Measurements from ENCODE around the gene C1orf159. TPM values are rescaled to one million over a fixed set of nuclear protein-coding genes. Genes with fewer than 3 reads are reported as not detected.
"Not testable (repeated sequence)": the region's sequence is repeated elsewhere in the genome, so short reads cannot be mapped to it uniquely, and the experiment has no call there.

Gene C1orf159
- total and polyA plus RNA-seq, 4 donors, result 3.9 to 7.0 (median 4.7) TPM

DNA sequence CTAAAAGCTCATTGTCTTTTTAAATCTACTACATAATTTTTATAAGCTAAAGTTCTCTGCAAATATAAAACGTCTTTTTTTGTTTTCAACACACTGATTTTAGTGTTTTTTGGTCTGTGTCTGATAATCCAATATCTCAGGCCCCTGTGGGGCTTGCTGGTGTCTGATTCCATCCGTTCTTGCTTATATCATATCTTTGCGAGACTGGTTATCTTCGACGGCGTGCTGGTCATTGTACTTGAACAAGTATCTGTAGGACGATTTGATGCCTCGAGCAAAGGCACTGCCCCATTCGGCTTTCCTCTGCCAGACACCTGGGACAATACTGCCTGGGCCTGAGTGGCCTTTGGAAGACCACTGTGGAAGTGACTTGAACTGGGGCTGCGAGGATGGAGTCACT lies 39.4 kb upstream of the C1orf159 start:
- Histone ChIP-seq H3K9ac (ENCODE audit: low read depth in 1 of 2, low read length in 2 of 2) (no peak overlapping the region), H3K27me3 (ENCODE audit: control insufficient read depth in 4 of 4, insufficient read depth in 4 of 4, low read length in 3 of 4) (peaks cover 0 to 2% (median 0%) of the 10 kb centered on the region in 4 donors), H3K4me3 (ENCODE audit: low read depth in 1 of 3, low read length in 3 of 3) (no peak overlapping the region), H3K4me1 (ENCODE audit: control insufficient read depth in 4 of 4, insufficient read depth in 4 of 4, low read length in 3 of 4) (peaks cover 4 to 13% (median 7%) of the 10 kb centered on the region in 4 donors), H3K36me3 (ENCODE audit: control insufficient read depth in 4 of 4, insufficient read depth in 3 of 4, low read depth in 1 of 4, low read length in 3 of 4) (no peaks in the 10 kb centered on the region), H3K27ac (ENCODE audit: low read depth in 1 of 2, low read length in 2 of 2) (no peak overlapping the region), H3K9me3 (ENCODE audit: control insufficient read depth in 4 of 4, low read length in 3 of 4) (no peaks in the 10 kb centered on the region)
- no peak for TF ChIP-seq REST (IDR thresholded peaks at IDR 0.05)
- TF ChIP-seq JUND (IDR thresholded peaks at IDR 0.05), result no peak
- no peak for TF ChIP-seq HNF4A (conservative IDR thresholded peaks at IDR 0.05)
- TF ChIP-seq FOXA1 (IDR thresholded peaks at IDR 0.05), result no peak
- no peak for TF ChIP-seq RXRA (IDR thresholded peaks at IDR 0.05)
- no peak for TF ChIP-seq TAF1 (conservative IDR thresholded peaks at IDR 0.05)
- no peak for TF ChIP-seq RAD21 (IDR thresholded peaks at IDR 0.05)
- TF ChIP-seq NR2F2 (IDR thresholded peaks at IDR 0.05), result no peak
- no peak for TF ChIP-seq YY1 (IDR thresholded peaks at IDR 0.05)
- TF ChIP-seq MAX (IDR thresholded peaks at IDR 0.05), result no peak
- TF ChIP-seq, protein P1, sequence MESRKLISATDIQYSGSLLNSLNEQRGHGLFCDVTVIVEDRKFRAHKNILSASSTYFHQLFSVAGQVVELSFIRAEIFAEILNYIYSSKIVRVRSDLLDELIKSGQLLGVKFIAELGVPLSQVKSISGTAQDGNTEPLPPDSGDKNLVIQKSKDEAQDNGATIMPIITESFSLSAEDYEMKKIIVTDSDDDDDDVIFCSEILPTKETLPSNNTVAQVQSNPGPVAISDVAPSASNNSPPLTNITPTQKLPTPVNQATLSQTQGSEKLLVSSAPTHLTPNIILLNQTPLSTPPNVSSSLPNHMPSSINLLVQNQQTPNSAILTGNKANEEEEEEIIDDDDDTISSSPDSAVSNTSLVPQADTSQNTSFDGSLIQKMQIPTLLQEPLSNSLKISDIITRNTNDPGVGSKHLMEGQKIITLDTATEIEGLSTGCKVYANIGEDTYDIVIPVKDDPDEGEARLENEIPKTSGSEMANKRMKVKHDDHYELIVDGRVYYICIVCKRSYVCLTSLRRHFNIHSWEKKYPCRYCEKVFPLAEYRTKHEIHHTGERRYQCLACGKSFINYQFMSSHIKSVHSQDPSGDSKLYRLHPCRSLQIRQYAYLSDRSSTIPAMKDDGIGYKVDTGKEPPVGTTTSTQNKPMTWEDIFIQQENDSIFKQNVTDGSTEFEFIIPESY (IDR thresholded peaks at IDR 0.05), result no peak
- 83% methylated on average over 10 of the region's 10 CpGs for WGBS
- DNase-seq (ENCODE audit: low spot score), result no peak

DNA sequence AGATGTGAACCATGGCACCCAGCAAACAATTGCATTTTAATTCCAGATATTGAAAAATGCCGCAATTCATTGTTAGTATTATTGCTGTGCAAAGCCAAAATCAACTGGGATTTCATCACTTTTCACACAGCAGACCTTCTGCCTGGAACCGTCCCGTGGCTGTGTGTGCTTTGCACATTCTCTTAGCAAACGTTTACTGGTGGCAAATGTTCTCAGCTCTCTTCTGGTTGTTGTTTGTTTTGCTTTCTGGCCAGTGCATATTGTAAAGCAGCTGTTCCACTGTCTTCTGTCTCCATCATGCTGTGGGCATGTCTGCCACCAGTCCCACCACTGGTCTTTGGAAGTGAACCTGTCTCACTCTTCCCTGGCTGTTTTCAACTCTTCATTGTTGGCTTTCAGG lies 38.0 kb upstream of the C1orf159 start:
- H3K27ac ChIP-seq (ENCODE audit: low read depth in 1 of 2, low read length in 2 of 2), result no peak overlapping the region
- H3K27me3 ChIP-seq (ENCODE audit: control insufficient read depth in 4 of 4, insufficient read depth in 4 of 4, low read length in 3 of 4), result no peaks in the 10 kb centered on the region
- no peak for DNase-seq (ENCODE audit: low spot score)
- H3K36me3 ChIP-seq (ENCODE audit: control insufficient read depth in 4 of 4, insufficient read depth in 3 of 4, low read depth in 1 of 4, low read length in 3 of 4), result no peaks in the 10 kb centered on the region
- 28% methylated on average over 4 of the region's 4 CpGs for WGBS
- TF ChIP-seq RXRA (IDR thresholded peaks at IDR 0.05), result peak; percentile 36 to 72
- no peak for TF ChIP-seq REST (IDR thresholded peaks at IDR 0.05)
- TF ChIP-seq RAD21 (IDR thresholded peaks at IDR 0.05), result peak in 1 of 2 donors; percentile 56
- peak; percentile 66 for TF ChIP-seq FOXA1 (IDR thresholded peaks at IDR 0.05)
- no peak for TF ChIP-seq EGR1 (IDR thresholded peaks at IDR 0.05; ENCODE audit: low read depth in 2 of 2)
- no peak for TF ChIP-seq HNF4G (IDR thresholded peaks at IDR 0.05)
- TF ChIP-seq SP1 (IDR thresholded peaks at IDR 0.05), result peak; percentile 67
- peak; percentile 71 for TF ChIP-seq FOXA2 (IDR thresholded peaks at IDR 0.05)
- peak; percentile 66 for TF ChIP-seq YY1 (IDR thresholded peaks at IDR 0.05)
- peak; percentile 31 to 63 for TF ChIP-seq HNF4A (conservative IDR thresholded peaks at IDR 0.05)
- TF ChIP-seq JUND (IDR thresholded peaks at IDR 0.05), result peak in 1 of 2 donors; percentile 12
- TF ChIP-seq GABPA (IDR thresholded peaks at IDR 0.05 in 1 of 2, conservative IDR thresholded peaks at IDR 0.05 in 1 of 2), result peak in 1 of 2 donors; percentile 49
- H3K4me3 ChIP-seq (ENCODE audit: low read depth in 1 of 3, low read length in 3 of 3), result no peak overlapping the region
- H3K9ac ChIP-seq (ENCODE audit: low read depth in 1 of 2, low read length in 2 of 2), result no peak overlapping the region
- peaks cover 4 to 13% (median 7%) of the 10 kb centered on the region in 4 donors for H3K4me1 ChIP-seq (ENCODE audit: control insufficient read depth in 4 of 4, insufficient read depth in 4 of 4, low read length in 3 of 4)
- no peaks in the 10 kb centered on the region for H3K9me3 ChIP-seq (ENCODE audit: control insufficient read depth in 4 of 4, low read length in 3 of 4)

- H3K9me3 ChIP-seq (ENCODE audit: control insufficient read depth in 4 of 4, low read length in 3 of 4); DNase-seq (ENCODE audit: low spot score); H3K4me3 ChIP-seq (ENCODE audit: low read depth in 1 of 3, low read length in 3 of 3); H3K36me3 ChIP-seq (ENCODE audit: control insufficient read depth in 4 of 4, insufficient read depth in 3 of 4, low read depth in 1 of 4, low read length in 3 of 4); H3K27me3 ChIP-seq (ENCODE audit: control insufficient read depth in 4 of 4, insufficient read depth in 4 of 4, low read length in 3 of 4); H3K9ac ChIP-seq (ENCODE audit: low read depth in 1 of 2, low read length in 2 of 2); H3K27ac ChIP-seq (ENCODE audit: low read depth in 1 of 2, low read length in 2 of 2): not testable (repeated sequence)
- peaks cover 2 to 13% (median 5%) of the 10 kb centered on the region in 4 donors for H3K4me1 ChIP-seq (ENCODE audit: control insufficient read depth in 4 of 4, insufficient read depth in 4 of 4, low read length in 3 of 4)
- 92% methylated on average over 14 of the region's 14 CpGs for WGBS
Measured at GRCh38 chr1:1153215-1153614, 37.3 kb upstream of the C1orf159 start.

DNA sequence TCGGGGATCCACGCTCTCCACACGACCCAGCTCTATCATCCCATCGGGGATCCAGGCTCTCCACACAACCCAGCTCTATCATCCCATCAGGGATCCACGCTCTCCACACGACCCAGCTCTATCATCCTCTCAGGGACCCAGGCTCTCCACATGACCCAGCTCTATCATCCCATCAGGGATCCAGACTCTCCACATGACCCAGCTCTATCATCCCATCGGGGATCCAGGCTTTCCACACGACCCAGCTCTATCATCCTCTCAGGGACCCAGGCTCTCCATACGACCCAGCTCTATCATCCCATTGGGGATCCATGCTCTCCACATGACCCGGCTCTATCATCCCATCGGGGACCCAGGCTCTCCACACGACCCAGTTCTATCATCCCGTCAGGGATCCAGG lies 36.5 kb upstream of the C1orf159 start:
- 94% methylated on average over 13 of the region's 13 CpGs for WGBS
- not testable (repeated sequence) for H3K9me3 ChIP-seq (ENCODE audit: control insufficient read depth in 4 of 4, low read length in 3 of 4); H3K9ac ChIP-seq (ENCODE audit: low read depth in 1 of 2, low read length in 2 of 2); H3K36me3 ChIP-seq (ENCODE audit: control insufficient read depth in 4 of 4, insufficient read depth in 3 of 4, low read depth in 1 of 4, low read length in 3 of 4); H3K27ac ChIP-seq (ENCODE audit: low read depth in 1 of 2, low read length in 2 of 2); H3K4me3 ChIP-seq (ENCODE audit: low read depth in 1 of 3, low read length in 3 of 3); H3K27me3 ChIP-seq (ENCODE audit: control insufficient read depth in 4 of 4, insufficient read depth in 4 of 4, low read length in 3 of 4); DNase-seq (ENCODE audit: low spot score)
- H3K4me1 ChIP-seq (ENCODE audit: control insufficient read depth in 4 of 4, insufficient read depth in 4 of 4, low read length in 3 of 4), result peaks cover 0 to 11% (median 5%) of the 10 kb centered on the region in 4 donors

Data from liver (tissue), 9 donors.